Skeletal muscle tissue (tissue), 4 donors: ENCODE data around the gene MED8. TPM values are rescaled to one million over a fixed set of nuclear protein-coding genes. Genes with fewer than 3 reads are reported as not detected.
A peak's percentile ranks its signal among the peaks of the same experiment; 100 is the strongest.

Source experiments
- H3K27ac ChIP-seq: one replicate; pipeline ENCODE4 v1.7.0; 2013; ENCODE audit warnings: mild to moderate bottlenecking, low read depth, low read length, inconsistent platforms
- H3K27me3 ChIP-seq, 3 donors: one replicate each; pipeline ENCODE4 v1.7.0; 2013; ENCODE audit warnings: low read length in 3 of 3; ENCODE audit not compliant: control insufficient read depth in 3 of 3, insufficient read depth in 3 of 3
- H3K36me3 ChIP-seq, 3 donors: one replicate each; pipeline ENCODE4 v1.7.0; 2013; ENCODE audit warnings: low read length in 3 of 3; ENCODE audit not compliant: control insufficient read depth in 3 of 3, insufficient read depth in 3 of 3
- H3K4me1 ChIP-seq, 3 donors: one replicate each; pipeline ENCODE4 v1.7.0; 2013; ENCODE audit warnings: low read length in 3 of 3, mild to moderate bottlenecking in 3 of 3; ENCODE audit not compliant: control insufficient read depth in 3 of 3, insufficient read depth in 3 of 3
- H3K4me3 ChIP-seq, 3 donors: one replicate each; pipeline ENCODE4 v1.7.0; 2013; ENCODE audit warnings: low read length in 3 of 3
- H3K9ac ChIP-seq, 3 donors: one replicate each; pipeline ENCODE4 v1.7.0; 2013; ENCODE audit warnings: low read length in 3 of 3, mild to moderate bottlenecking in 3 of 3, moderate library complexity in 2 of 3, low read depth in 1 of 3
- H3K9me3 ChIP-seq, 3 donors: one replicate each; pipeline ENCODE4 v1.7.0; 2013; ENCODE audit warnings: low read length in 3 of 3; ENCODE audit not compliant: control insufficient read depth in 3 of 3
- total RNA-seq: library from RNA; depleted of rRNA; stranded (reverse); fragments of >200 nt; gene quantifications from one replicate; pipeline ENCODE4 v1.2.3, GENCODE V29; 2014
- donor health status: Osteomylitis.

The MED8 gene
- total RNA-seq, 1 donor from 2014 or later, result 34.4 TPM

DNA sequence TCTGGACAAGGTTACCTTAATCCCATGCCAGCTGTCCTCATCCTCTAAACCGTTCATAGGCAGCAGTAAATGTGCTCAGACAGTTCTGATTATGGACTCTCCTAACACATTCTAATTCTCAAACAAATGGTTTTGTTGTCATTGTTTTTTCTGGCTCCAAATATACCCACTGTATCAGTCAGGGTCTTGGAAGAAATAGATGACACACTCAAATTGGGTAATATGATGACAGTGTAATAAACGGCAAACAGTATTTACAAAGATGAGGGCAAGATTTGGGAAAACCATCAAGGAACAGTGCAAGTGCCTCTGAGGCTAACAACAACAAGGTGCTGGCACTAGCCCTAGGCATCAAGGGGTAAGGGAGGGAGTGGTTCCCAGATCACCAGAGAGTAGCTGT is 35.1 kb downstream of the MED8 start:
- H3K27me3 ChIP-seq, result no peaks in the 10 kb centered on the region
- no peak overlapping the region for H3K4me3 ChIP-seq
- H3K27ac ChIP-seq, result no peak overlapping the region
- no peaks in the 10 kb centered on the region for H3K9me3 ChIP-seq
- H3K36me3 ChIP-seq, result no peaks in the 10 kb centered on the region
- H3K9ac ChIP-seq, result no peak overlapping the region
- peaks cover 12 to 16% (median 15%) of the 10 kb centered on the region in 3 donors for H3K4me1 ChIP-seq

DNA sequence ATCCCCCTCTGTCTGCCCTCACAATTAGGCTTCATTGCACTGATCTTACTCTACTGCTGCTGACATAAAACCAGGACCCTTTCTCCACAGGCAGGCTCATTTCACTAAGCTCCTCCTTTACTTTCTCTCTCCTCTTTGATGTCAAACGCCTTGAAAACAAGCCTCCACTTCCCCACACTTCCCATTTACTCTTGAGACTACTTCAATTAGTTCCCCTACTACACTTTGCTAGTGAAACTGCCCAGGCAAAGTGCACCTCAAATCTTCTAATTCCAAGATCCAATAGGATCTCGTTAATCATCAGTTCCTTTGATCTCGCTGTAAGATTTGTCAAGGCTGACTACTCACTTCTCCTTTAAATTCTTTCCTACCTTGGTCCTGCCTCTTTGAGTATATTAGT is 36.7 kb downstream of the MED8 start:
- Histone ChIP-seq H3K4me3 (no peak overlapping the region), H3K9ac (no peak overlapping the region), H3K27ac (no peak overlapping the region), H3K9me3 (no peaks in the 10 kb centered on the region), H3K4me1 (peaks cover 12 to 15% (median 15%) of the 10 kb centered on the region in 3 donors), H3K27me3 (no peaks in the 10 kb centered on the region), H3K36me3 (no peaks in the 10 kb centered on the region)

- no peaks in the 10 kb centered on the region for H3K27me3 ChIP-seq
- H3K9me3 ChIP-seq, result no peaks in the 10 kb centered on the region
- H3K27ac ChIP-seq, result no peak overlapping the region
- H3K9ac ChIP-seq, result no peak overlapping the region
- H3K4me1 ChIP-seq, result peaks cover 9 to 13% (median 12%) of the 10 kb centered on the region in 3 donors
- H3K36me3 ChIP-seq, result no peaks in the 10 kb centered on the region
- H3K4me3 ChIP-seq, result no peak overlapping the region
These were observed 37.3 kb downstream of the MED8 start for GRCh38 chr1:43352351-43352705.

DNA sequence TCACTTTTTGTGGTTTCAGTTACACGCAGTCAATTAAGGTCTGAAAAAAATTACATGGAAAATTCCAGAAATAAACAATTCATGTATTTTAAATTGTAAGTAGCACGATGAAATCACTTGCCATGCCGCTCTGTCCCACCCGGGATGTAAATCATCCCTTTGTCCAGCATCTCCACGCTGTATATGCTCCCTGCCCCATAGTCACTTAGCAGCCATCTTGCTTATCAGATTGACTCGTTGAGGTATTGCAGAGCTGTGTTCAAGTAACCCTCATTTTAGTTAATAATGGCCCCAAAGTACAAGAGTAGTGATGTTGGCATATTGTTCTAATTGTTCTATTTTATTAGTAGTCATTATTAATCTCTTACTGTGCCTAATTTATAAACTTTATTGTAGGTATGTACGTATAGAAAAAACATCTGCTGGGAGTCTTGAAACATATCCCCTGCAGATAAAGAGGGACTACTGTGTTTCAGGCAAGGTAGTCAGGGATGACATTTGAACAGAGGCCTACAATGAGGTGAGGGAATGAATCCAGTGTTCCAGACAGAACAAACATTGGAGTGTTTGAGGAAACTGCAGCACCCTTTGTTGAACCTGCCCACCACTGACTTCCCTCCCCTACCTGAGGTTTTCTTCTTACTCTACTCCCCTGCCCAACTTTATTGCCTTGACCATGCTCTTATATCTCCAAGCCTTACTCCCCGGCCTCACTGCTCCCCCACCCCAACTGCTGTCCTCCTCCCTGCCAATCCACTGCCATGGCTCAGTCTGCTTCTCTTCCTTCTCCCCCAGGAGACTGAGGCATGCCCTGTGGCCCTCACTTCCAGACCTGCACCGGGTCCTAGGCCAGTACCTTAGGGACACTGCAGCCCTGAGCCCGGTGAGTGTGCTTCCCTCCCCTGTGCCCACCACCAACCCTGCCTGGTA is 37.9 kb downstream of the MED8 start:
- Histone ChIP-seq H3K4me1 (peaks cover 9 to 13% (median 12%) of the 10 kb centered on the region in 3 donors), H3K27ac (no peak overlapping the region), H3K9ac (no peak overlapping the region), H3K27me3 (no peaks in the 10 kb centered on the region), H3K4me3 (no peak overlapping the region), H3K36me3 (no peaks in the 10 kb centered on the region), H3K9me3 (no peaks in the 10 kb centered on the region)

DNA sequence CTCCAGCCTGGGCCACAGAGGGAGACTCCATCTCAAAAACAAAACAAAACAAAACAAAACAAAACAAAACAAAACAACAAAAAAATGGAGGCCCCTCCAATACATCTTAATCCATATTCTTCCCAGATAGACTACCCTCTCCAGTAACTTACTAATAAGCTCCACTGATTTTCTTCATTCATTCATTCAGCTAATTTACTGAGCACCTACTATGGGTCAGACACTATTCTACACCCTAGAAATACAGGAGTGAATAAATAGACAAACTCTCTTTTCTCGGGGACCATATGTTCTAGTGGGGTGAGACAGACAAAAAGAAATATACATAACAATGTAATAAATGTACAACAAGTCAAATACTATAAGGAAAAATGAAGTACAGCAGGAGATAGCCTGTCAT is 38.6 kb downstream of the MED8 start:
- no peak overlapping the region for H3K4me3 ChIP-seq
- no peak overlapping the region for H3K9ac ChIP-seq
- H3K36me3 ChIP-seq, result no peaks in the 10 kb centered on the region
- no peaks in the 10 kb centered on the region for H3K9me3 ChIP-seq
- H3K27me3 ChIP-seq, result no peaks in the 10 kb centered on the region
- H3K27ac ChIP-seq, result no peak overlapping the region
- H3K4me1 ChIP-seq, result peaks cover 9 to 13% (median 12%) of the 10 kb centered on the region in 3 donors

GRCh38 chr1:43349594-43350306 is 39.9 kb downstream of the MED8 start:
- H3K27me3 ChIP-seq, result no peaks in the 10 kb centered on the region
- H3K9ac ChIP-seq, result peak overlapping the region; percentile 61 to 85 (median 69)

GRCh38 chr1:43348809-43349593 is 40.6 kb downstream of the MED8 start:
- Histone ChIP-seq H3K27me3 (no peaks in the 10 kb centered on the region), H3K27ac (peak overlapping the region; percentile 49), H3K4me1 (peaks cover 12 to 22% (median 13%) of the 10 kb centered on the region in 3 donors), H3K36me3 (no peaks in the 10 kb centered on the region), H3K9ac (peak overlapping the region; percentile 61 to 85 (median 69)), H3K9me3 (no peaks in the 10 kb centered on the region), H3K4me3 (peak overlapping the region; percentile 68 to 80 (median 71))

More at GRCh38 chr1:43349594-43350306, 39.9 kb downstream of the MED8 start:
- H3K27ac ChIP-seq, result peak overlapping the region; percentile 49
- H3K36me3 ChIP-seq, result no peaks in the 10 kb centered on the region
- H3K9me3 ChIP-seq, result no peaks in the 10 kb centered on the region
- peaks cover 12 to 15% (median 13%) of the 10 kb centered on the region in 3 donors for H3K4me1 ChIP-seq
- H3K4me3 ChIP-seq, result peak overlapping the region; percentile 68 to 80 (median 71)

- Histone ChIP-seq H3K9ac (peak overlapping the region; percentile 22 to 85 (median 69)), H3K9me3 (no peaks in the 10 kb centered on the region), H3K4me1 (peaks cover 12 to 22% (median 13%) of the 10 kb centered on the region in 3 donors), H3K27me3 (no peaks in the 10 kb centered on the region), H3K36me3 (no peaks in the 10 kb centered on the region), H3K4me3 (peak overlapping the region; percentile 56 to 80 (median 71)), H3K27ac (peak overlapping the region; percentile 49)
These were observed 41.2 kb downstream of the MED8 start for GRCh38 chr1:43348343-43348808.

DNA sequence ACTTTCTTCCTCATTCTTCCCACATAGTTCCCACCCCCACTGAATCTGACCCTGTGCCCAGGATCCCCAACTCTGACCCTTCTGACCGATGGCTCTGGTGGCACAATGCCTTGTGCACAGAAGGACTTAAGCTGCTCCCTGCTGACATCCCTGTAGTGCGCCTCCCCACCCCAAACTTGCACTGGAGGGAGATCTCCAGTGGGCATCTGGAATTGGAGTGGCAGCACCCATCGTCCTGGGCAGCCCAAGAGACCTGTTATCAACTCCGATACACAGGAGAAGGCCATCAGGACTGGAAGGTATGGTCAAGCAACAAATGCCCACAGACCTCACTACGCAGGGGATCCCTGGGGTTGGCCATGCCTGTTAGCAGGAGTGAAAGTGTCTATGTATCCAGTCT is 43.0 kb downstream of the MED8 start:
- Histone ChIP-seq H3K9me3 (no peaks in the 10 kb centered on the region), H3K4me3 (no peak overlapping the region), H3K27me3 (no peaks in the 10 kb centered on the region), H3K4me1 (peaks cover 12 to 22% (median 13%) of the 10 kb centered on the region in 3 donors), H3K27ac (no peak overlapping the region), H3K36me3 (no peaks in the 10 kb centered on the region), H3K9ac (no peak overlapping the region)
